Right lobe of liver (tissue), 6 donors: Measurements from ENCODE around the gene KIAA0319L. TPM values are rescaled to one million over a fixed set of nuclear protein-coding genes. Genes with fewer than 3 reads are reported as not detected.
A peak's percentile ranks its signal among the peaks of the same experiment; 100 is the strongest.

Source experiments
- ATAC-seq, 4 donors: fragments of 200-7000 bp; cut with Tn5 transposase; one replicate each; pipeline ENCODE4 v1.9.1; 2020; ENCODE audit warnings: mild to moderate bottlenecking in 4 of 4, moderate library complexity in 4 of 4
- DNase-seq, 3 donors: peaks; one replicate each; pipeline ENCODE4 v3.0.0-alpha.2; 2020
- H3K27ac ChIP-seq, 3 donors: fragments of 200-600 bp; one replicate each; pipeline ENCODE4 v1.8.0; 2022
- H3K27me3 ChIP-seq, 2 donors: fragments of 200-600 bp; one replicate each; pipeline ENCODE4 v1.8.0; 2022
- H3K36me3 ChIP-seq, 4 donors: fragments of 200-600 bp; sonication (generic) in 1 of 4; one replicate each; pipeline versions ENCODE4 v1.5.1 to v1.8.0; 2017 to 2022; ENCODE audit warnings: control low read depth in 1 of 4
- H3K4me1 ChIP-seq, 4 donors: fragments of 200-600 bp; sonication (generic) in 1 of 4; one replicate each; pipeline versions ENCODE4 v1.5.1 to v1.8.0; 2017 to 2022; ENCODE audit warnings: control low read depth in 1 of 4
- H3K4me3 ChIP-seq, 3 donors: fragments of 200-600 bp; one replicate each; pipeline ENCODE4 v1.8.0; 2022
- H3K9me3 ChIP-seq, 4 donors: fragments of 200-600 bp; sonication (generic) in 1 of 4; one replicate each; pipeline versions ENCODE4 v1.5.1 to v1.8.0; 2017 to 2022; ENCODE audit warnings: control low read depth in 1 of 4
- CTCF ChIP-seq, 4 donors: fragments of 200-600 bp in 3 of 4; fragments of 450-650 bp in 1 of 4; IDR thresholded peaks; one replicate each; pipeline versions ENCODE4 v1.5.1 to v1.8.0; 2016 to 2022; ENCODE audit warnings: antibody characterized with exemption in 4 of 4, mild to moderate bottlenecking in 2 of 4
- POLR2A ChIP-seq: fragments of 450-650 bp; IDR thresholded peaks from one replicate; pipeline ENCODE4 v1.6.1; 2017; ENCODE audit warnings: antibody characterized with exemption, mild to moderate bottlenecking
- WGBS: methylation state at CpG from one replicate; pipeline ENCODE4 v1.1.6; 2018; ENCODE audit warnings: low coverage, low lambda C conversion rate; ENCODE audit not compliant: insufficient coverage; ENCODE audit errors: missing lambda C conversion rate; 5-methylcytosine and 5-hydroxymethylcytosine counted together
- intact Hi-C, 2 donors: fragments of 100-400 bp; cut with DNase I; formaldehyde crosslinking; loops; one replicate each; pipeline versions ENCODE4 v1.11.2 to v1.14.1; 2022
- total RNA-seq, 6 experiments: library from RNA; depleted of rRNA in 2 of 6; stranded (reverse); fragments of >200 nt in 2 of 6; fragmentation: NEBNext Ultra II Directional in 3 of 6; extraction: Animal tissue kit (Norgen Biotek cat#: 25700) in 3 of 6; gene quantifications; one replicate each; pipeline versions ENCODE4 v1.1.0 to v1.2.4, GENCODE V29; 2016 to 2023
- donor health status: DM: no; HTN: yes; CAD: no.
- donor health status: DM: no; HTN: no; CAD: no.
- donor health status: DM: no; HTN: no; CAD: no.
- donor health status: DM: no; HTN: yes; CAD: no.
- donor health status: DM: no; HTN: yes; CAD: no.

Gene KIAA0319L
- total RNA-seq, 6 experiments from 2014 or later, result 35.3 to 84.9 (median 54.3) TPM

GRCh38 chr1:35444519-35444774, 112.8 kb downstream of the KIAA0319L start:
- H3K36me3 ChIP-seq, result peaks cover 0 to 61% (median 30%) of the 10 kb centered on the region in 4 donors
- no peak overlapping the region for H3K4me3 ChIP-seq
- H3K4me1 ChIP-seq, result peaks cover 0 to 25% (median 12%) of the 10 kb centered on the region in 4 donors
- ATAC-seq (no peak), DNase-seq (no peak)
- intact Hi-C loops, result no loop called here
- no peaks in the 10 kb centered on the region for H3K27me3 ChIP-seq
- H3K27ac ChIP-seq, result no peak overlapping the region
- no peak for TF ChIP-seq POLR2A
- TF ChIP-seq CTCF (IDR thresholded peaks at IDR 0.05), result no peak
- H3K9me3 ChIP-seq, result no peaks in the 10 kb centered on the region

- Histone ChIP-seq H3K27ac (no peak overlapping the region), H3K4me3 (no peak overlapping the region), H3K4me1 (peaks cover 0 to 20% (median 9%) of the 10 kb centered on the region in 4 donors), H3K9me3 (no peaks in the 10 kb centered on the region), H3K27me3 (no peaks in the 10 kb centered on the region), H3K36me3 (peaks cover 0 to 66% (median 30%) of the 10 kb centered on the region in 4 donors)
- intact Hi-C loops, result no loop called here
- WGBS, result 74% methylated on average over 4 of the region's 5 CpGs
- ATAC-seq (no peak), DNase-seq (no peak)
- no peak for TF ChIP-seq POLR2A
- no peak for TF ChIP-seq CTCF (IDR thresholded peaks at IDR 0.05)
Observed at GRCh38 chr1:35443768-35444518, 113.3 kb downstream of the KIAA0319L start.

- Histone ChIP-seq H3K4me3 (no peak overlapping the region), H3K27me3 (no peaks in the 10 kb centered on the region), H3K27ac (no peak overlapping the region), H3K36me3 (peaks cover 0 to 65% (median 30%) of the 10 kb centered on the region in 4 donors), H3K9me3 (no peaks in the 10 kb centered on the region), H3K4me1 (peaks cover 0 to 9% (median 4%) of the 10 kb centered on the region in 4 donors)
- ATAC-seq, result peak in 1 of 4 donors; percentile 14
- DNase-seq, result no peak
- intact Hi-C loops, result no loop called here
- 60% methylated on average over 4 of the region's 4 CpGs for WGBS
- TF ChIP-seq POLR2A, result no peak
- TF ChIP-seq CTCF (IDR thresholded peaks at IDR 0.05), result no peak
Observed at GRCh38 chr1:35442734-35443133, 114.5 kb downstream of the KIAA0319L start.

- H3K27ac ChIP-seq, result no peak overlapping the region
- 90% methylated on average over 6 of the region's 8 CpGs for WGBS
- no peaks in the 10 kb centered on the region for H3K9me3 ChIP-seq
- ATAC-seq (no peak), DNase-seq (no peak)
- intact Hi-C loops, result no loop called here
- no peak overlapping the region for H3K4me3 ChIP-seq
- H3K36me3 ChIP-seq, result peaks cover 0 to 63% (median 32%) of the 10 kb centered on the region in 4 donors
- no peaks in the 10 kb centered on the region for H3K27me3 ChIP-seq
- TF ChIP-seq POLR2A (no peak), CTCF (IDR thresholded peaks at IDR 0.05) (no peak)
- H3K4me1 ChIP-seq, result peaks cover 0 to 2% (median under 1%) of the 10 kb centered on the region in 4 donors
Observed at GRCh38 chr1:35441926-35442579, 115.2 kb downstream of the KIAA0319L start.
